LNCaP clone FGC (cell line): ENCODE data around the gene BRSK2.

Source experiments
- DNase-seq: peaks from one replicate; pipeline ENCODE4 v3.0.0-alpha.2; 2011; ENCODE audit warnings: low read depth
- H3K4me3 ChIP-seq: 2 replicates; pipeline ENCODE4 v1.5.1; 2011; ENCODE audit warnings: mild to moderate bottlenecking, low read depth, low read length, control low read depth
- TF ChIP-seq, protein P1 (sequence below): IDR thresholded peaks from 2 replicates; pipeline ENCODE4 v1.5.1; 2012; ENCODE audit warnings: mild to moderate bottlenecking; ENCODE audit not compliant: control insufficient read depth, insufficient read depth; ENCODE audit errors: extremely low read depth

BRSK2 gene

GRCh38 chr11:1475841-1476240, 86.1 kb downstream of the BRSK2 start:
- DNase-seq, result no peak
- H3K4me3 ChIP-seq, result no peak overlapping the region
- TF ChIP-seq, protein P1, sequence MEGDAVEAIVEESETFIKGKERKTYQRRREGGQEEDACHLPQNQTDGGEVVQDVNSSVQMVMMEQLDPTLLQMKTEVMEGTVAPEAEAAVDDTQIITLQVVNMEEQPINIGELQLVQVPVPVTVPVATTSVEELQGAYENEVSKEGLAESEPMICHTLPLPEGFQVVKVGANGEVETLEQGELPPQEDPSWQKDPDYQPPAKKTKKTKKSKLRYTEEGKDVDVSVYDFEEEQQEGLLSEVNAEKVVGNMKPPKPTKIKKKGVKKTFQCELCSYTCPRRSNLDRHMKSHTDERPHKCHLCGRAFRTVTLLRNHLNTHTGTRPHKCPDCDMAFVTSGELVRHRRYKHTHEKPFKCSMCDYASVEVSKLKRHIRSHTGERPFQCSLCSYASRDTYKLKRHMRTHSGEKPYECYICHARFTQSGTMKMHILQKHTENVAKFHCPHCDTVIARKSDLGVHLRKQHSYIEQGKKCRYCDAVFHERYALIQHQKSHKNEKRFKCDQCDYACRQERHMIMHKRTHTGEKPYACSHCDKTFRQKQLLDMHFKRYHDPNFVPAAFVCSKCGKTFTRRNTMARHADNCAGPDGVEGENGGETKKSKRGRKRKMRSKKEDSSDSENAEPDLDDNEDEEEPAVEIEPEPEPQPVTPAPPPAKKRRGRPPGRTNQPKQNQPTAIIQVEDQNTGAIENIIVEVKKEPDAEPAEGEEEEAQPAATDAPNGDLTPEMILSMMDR, result no peak

- TF ChIP-seq, protein P1, result no peak
- no peak for DNase-seq
- no peak overlapping the region for H3K4me3 ChIP-seq
These were observed 87.4 kb downstream of the BRSK2 start for GRCh38 chr11:1476940-1477736.

GRCh38 chr11:1478011-1478410, 88.3 kb downstream of the BRSK2 start:
- DNase-seq, result no peak
- H3K4me3 ChIP-seq, result no peak overlapping the region
- TF ChIP-seq, protein P1, result no peak

DNA sequence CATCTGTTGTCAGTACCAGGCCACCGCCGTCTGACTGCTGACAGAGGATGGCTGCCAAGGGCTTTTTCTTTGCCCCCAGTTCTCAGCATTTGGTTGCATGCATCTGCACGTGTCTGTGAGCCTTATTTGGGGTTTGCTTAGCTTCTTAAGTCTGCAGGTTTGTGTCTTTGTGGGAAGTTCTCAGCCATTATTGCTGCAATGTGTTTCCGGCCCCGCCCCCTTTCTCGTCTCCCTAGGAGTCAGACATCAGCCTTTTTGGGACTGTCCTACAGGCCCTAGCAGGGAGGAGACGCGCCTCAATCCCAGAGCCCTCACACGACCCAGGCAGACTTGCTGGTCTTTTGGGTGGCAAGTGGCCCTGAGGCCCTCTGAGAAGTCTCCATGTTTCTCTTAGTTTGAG, 88.8 kb downstream of the BRSK2 start:
- H3K4me3 ChIP-seq, result no peak overlapping the region
- TF ChIP-seq, protein P1, result no peak
- no peak for DNase-seq

- TF ChIP-seq, protein P1, result no peak
- H3K4me3 ChIP-seq, result no peak overlapping the region
- DNase-seq, result no peak
These were observed 89.4 kb downstream of the BRSK2 start for GRCh38 chr11:1479006-1479677.

- TF ChIP-seq, protein P1, result no peak
- no peak for DNase-seq
- H3K4me3 ChIP-seq, result no peak overlapping the region
These were observed 90.0 kb downstream of the BRSK2 start for GRCh38 chr11:1479678-1480118.
